Measurements from ENCODE around the gene ADAMTS2.

DNA sequence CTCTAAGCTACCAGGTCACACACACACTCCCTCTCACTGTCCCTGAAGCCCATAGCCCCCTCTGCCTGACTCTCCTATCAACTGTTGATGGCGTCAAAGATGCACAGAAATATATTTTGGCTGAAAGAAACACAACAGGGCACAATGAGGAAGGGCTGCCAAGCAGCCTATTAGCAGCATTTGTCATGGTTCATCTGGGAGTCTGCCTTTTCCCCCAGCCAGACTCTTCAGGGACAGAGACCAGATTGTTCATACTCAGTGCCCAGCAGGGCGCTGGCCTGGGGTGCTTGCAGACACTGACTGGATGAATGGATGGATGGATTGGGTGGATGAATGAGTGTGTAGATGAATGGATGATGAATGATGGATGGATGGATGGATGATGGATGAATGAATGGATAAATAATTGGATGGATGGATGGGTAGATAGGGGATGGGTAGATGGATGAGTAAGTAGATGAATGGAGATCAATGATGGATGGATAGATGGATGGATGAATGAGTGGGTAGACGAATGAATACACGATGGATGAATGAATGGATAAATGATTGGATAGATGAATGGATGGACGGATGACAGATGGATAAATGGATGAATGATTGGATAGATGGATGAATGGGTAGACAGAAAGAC lies 90.5 kb downstream of the ADAMTS2 start:
- TF ChIP-seq, protein P1, sequence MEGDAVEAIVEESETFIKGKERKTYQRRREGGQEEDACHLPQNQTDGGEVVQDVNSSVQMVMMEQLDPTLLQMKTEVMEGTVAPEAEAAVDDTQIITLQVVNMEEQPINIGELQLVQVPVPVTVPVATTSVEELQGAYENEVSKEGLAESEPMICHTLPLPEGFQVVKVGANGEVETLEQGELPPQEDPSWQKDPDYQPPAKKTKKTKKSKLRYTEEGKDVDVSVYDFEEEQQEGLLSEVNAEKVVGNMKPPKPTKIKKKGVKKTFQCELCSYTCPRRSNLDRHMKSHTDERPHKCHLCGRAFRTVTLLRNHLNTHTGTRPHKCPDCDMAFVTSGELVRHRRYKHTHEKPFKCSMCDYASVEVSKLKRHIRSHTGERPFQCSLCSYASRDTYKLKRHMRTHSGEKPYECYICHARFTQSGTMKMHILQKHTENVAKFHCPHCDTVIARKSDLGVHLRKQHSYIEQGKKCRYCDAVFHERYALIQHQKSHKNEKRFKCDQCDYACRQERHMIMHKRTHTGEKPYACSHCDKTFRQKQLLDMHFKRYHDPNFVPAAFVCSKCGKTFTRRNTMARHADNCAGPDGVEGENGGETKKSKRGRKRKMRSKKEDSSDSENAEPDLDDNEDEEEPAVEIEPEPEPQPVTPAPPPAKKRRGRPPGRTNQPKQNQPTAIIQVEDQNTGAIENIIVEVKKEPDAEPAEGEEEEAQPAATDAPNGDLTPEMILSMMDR (IDR thresholded peaks at IDR 0.05; ENCODE audit: borderline replicate concordance, extremely low read depth, low read length, poor library complexity, severe bottlenecking) = no peak
- TF ChIP-seq EZH2 (IDR thresholded peaks at IDR 0.05; ENCODE audit: borderline replicate concordance, low read depth, low read length, severe bottlenecking) = no peak

All from DND-41 (cell line).